ENCODE measurements around the gene TIMMDC1. TPM values are rescaled to one million over a fixed set of nuclear protein-coding genes. Genes with fewer than 3 reads are reported as not detected.

TIMMDC1 gene
- total and polyA plus RNA-seq, 8 donors: 26.3 to 165 (median 64.6) TPM

- peaks cover 0 to 38% (median 31%) of the 10 kb centered on the region in 4 donors for H3K36me3 ChIP-seq
- intact Hi-C loops (cut with DNase I; ENCODE audit: low total_unique reads): no loop called here
- no peak overlapping the region for H3K27ac ChIP-seq
- H3K4me3 ChIP-seq: peak overlapping the region in 3 of 4 donors; percentile 1 to 62 (median 16)
- DNase-seq: no peak
- peaks cover 19 to 46% (median 33%) of the 10 kb centered on the region in 4 donors for H3K4me1 ChIP-seq
- WGBS, 5 donors: 32 to 43% (median 38%) methylated on average over 2 of the region's 2 CpGs
- no peaks in the 10 kb centered on the region for H3K27me3 ChIP-seq
- no peaks in the 10 kb centered on the region for H3K9me3 ChIP-seq
- TF ChIP-seq CTCF (IDR thresholded peaks at IDR 0.05): no peak
- no peak for TF ChIP-seq POLR2AphosphoS5 (IDR thresholded peaks at IDR 0.05)
Observed at GRCh38 chr3:119500901-119501300, 2.6 kb downstream of the TIMMDC1 start.

- TF ChIP-seq POLR2AphosphoS5 (IDR thresholded peaks at IDR 0.05): no peak
- TF ChIP-seq EP300 (IDR thresholded peaks at IDR 0.05): no peak
- TF ChIP-seq POLR2A (IDR thresholded peaks at IDR 0.05): no peak
- TF ChIP-seq CTCF (IDR thresholded peaks at IDR 0.05): no peak
- peaks cover 0 to 24% (median 10%) of the 10 kb centered on the region in 4 donors for H3K4me1 ChIP-seq
- peaks cover 6 to 93% (median 76%) of the 10 kb centered on the region in 4 donors for H3K36me3 ChIP-seq
- peak overlapping the region in 1 of 5 donors; percentile 20 for H3K27ac ChIP-seq
- intact Hi-C loops (cut with DNase I; ENCODE audit: low total_unique reads): no loop called here
- WGBS, 5 donors: 60 to 71% (median 65%) methylated on average over 4 of the region's 4 CpGs
- H3K4me3 ChIP-seq: no peak overlapping the region
- DNase-seq: no peak
- no peaks in the 10 kb centered on the region for H3K27me3 ChIP-seq
- no peaks in the 10 kb centered on the region for H3K9me3 ChIP-seq
Observed at GRCh38 chr3:119506631-119507030, 8.3 kb downstream of the TIMMDC1 start.

GRCh38 chr3:119507404-119507803 lies 9.1 kb downstream of the TIMMDC1 start:
- WGBS, 5 donors: 91 to 98% (median 97%) methylated on average over 2 of the region's 2 CpGs
- Histone ChIP-seq H3K9me3 (no peaks in the 10 kb centered on the region), H3K36me3 (peaks cover 6 to 94% (median 83%) of the 10 kb centered on the region in 4 donors), H3K4me3 (no peak overlapping the region), H3K27me3 (no peaks in the 10 kb centered on the region), H3K4me1 (peaks cover 0 to 18% (median 7%) of the 10 kb centered on the region in 4 donors), H3K27ac (no peak overlapping the region)
- intact Hi-C loops (cut with DNase I; ENCODE audit: low total_unique reads): no loop called here
- TF ChIP-seq CTCF (IDR thresholded peaks at IDR 0.05) (no peak), POLR2AphosphoS5 (IDR thresholded peaks at IDR 0.05) (no peak), POLR2A (IDR thresholded peaks at IDR 0.05) (no peak), EP300 (IDR thresholded peaks at IDR 0.05) (no peak)
- no peak for DNase-seq

DNA sequence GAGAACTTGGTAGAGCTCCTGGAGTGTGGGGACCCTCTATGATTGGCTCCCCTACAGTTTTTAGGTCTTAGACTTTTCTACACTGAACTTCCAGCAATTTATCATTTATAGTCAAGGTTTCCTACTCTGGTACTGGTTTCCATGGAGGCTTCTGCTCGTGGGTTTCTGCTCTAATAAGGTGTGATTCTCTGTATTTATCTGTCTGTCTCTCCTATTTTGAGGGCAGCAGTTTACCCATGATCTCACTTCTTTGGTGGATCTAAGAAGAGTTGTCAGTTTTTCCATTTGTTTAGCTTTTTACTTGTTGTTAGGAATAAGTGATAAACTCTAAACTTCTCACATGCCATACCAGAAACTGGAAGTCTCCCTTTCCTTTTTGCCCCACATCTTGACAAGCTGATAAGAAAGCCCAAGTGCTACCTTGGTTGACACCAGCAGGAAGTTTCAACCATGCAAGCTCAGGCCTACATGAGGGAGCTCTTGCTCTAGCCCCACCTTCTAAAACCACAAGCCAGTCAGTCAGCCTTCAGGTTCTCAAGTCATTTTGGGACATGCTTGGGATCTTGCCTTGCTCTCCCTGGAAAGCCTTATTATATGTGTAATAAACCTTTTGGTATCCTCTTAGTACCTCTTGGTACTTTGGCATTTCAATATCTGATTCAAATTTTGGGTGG lies 10.0 kb downstream of the TIMMDC1 start:
- Histone ChIP-seq H3K36me3 (peaks cover 11 to 94% (median 87%) of the 10 kb centered on the region in 4 donors), H3K4me1 (peaks cover 0 to 13% (median 6%) of the 10 kb centered on the region in 4 donors), H3K27ac (no peak overlapping the region), H3K4me3 (no peak overlapping the region), H3K9me3 (no peaks in the 10 kb centered on the region), H3K27me3 (no peaks in the 10 kb centered on the region)
- intact Hi-C loops (cut with DNase I; ENCODE audit: low total_unique reads): no loop called here
- DNase-seq: no peak
- 29 to 71% (median 65%) methylated on average over 1 of the region's 1 CpG for WGBS, 5 donors
- no peak for TF ChIP-seq CTCF (IDR thresholded peaks at IDR 0.05)
- TF ChIP-seq POLR2AphosphoS5 (IDR thresholded peaks at IDR 0.05): no peak
- no peak for TF ChIP-seq POLR2A (IDR thresholded peaks at IDR 0.05)
- no peak for TF ChIP-seq EP300 (IDR thresholded peaks at IDR 0.05)

Measured in stomach (tissue), 9 donors.